PC-9 (cell line): Measurements from ENCODE around the gene NEURL1B. TPM values are rescaled to one million over a fixed set of nuclear protein-coding genes. Genes with fewer than 3 reads are reported as not detected.

Experiments
- BruUV-seq: library from RNA; stranded (reverse); fragments of 400-500 nt; replicated peaks from 2 replicates; lab custom pipeline; 2021; lab: Mats Ljungman, UMichigan
- CTCF ChIA-PET: fragments of 300-600 bp; sonication (Branson Sonifier 250); formaldehyde crosslinking; loops from one replicate; lab custom pipeline; 2022; ENCODE audit warnings: antibody characterized with exemption; lab: Charles Lee
- POLR2A ChIA-PET: fragments of 300-600 bp; sonication (Branson Sonifier 250); formaldehyde crosslinking; loops from one replicate; lab custom pipeline; 2022; ENCODE audit warnings: antibody characterized with exemption; ENCODE audit not compliant: unreplicated experiment; lab: Charles Lee
- DNase-seq, 2 experiments: peaks; one replicate each; pipeline versions ENCODE4 v3.0.0 to v3.0.0-alpha.2; 2015 to 2022; ENCODE audit warnings: mixed read lengths in 1 of 2
- H2AFZ ChIP-seq: fragments of 200-600 bp; sonication (generic); 2 replicates; pipeline ENCODE4 v1.8.1; 2017; ENCODE audit warnings: antibody characterized with exemption
- H3F3A ChIP-seq: fragments of 200-600 bp; sonication (generic); 2 replicates; pipeline ENCODE4 v1.8.1; 2017; ENCODE audit warnings: antibody characterized with exemption, mild to moderate bottlenecking, low read depth; ENCODE audit not compliant: insufficient read depth
- H3K27ac ChIP-seq: fragments of 200-600 bp; sonication (generic); 2 replicates; pipeline ENCODE4 v1.6.1; 2016; ENCODE audit warnings: mixed run types
- H3K27me3 ChIP-seq: fragments of 200-600 bp; sonication (generic); 2 replicates; pipeline ENCODE4 v1.6.1; 2016; ENCODE audit warnings: low read depth, mixed run types; ENCODE audit not compliant: insufficient read depth
- H3K36me3 ChIP-seq: fragments of 200-600 bp; sonication (generic); 2 replicates; pipeline ENCODE4 v1.6.1; 2016; ENCODE audit warnings: low read depth, mixed run types
- H3K4me1 ChIP-seq: fragments of 200-600 bp; sonication (generic); replicated peaks from 2 replicates; pipeline ENCODE4 v1.6.1; 2016; ENCODE audit warnings: mixed run types; ENCODE audit not compliant: insufficient read depth
- H3K4me2 ChIP-seq: fragments of 200-600 bp; sonication (generic); 2 replicates; pipeline ENCODE4 v1.6.1; 2017; ENCODE audit warnings: mixed run types
- H3K4me3 ChIP-seq: fragments of 200-600 bp; sonication (generic); 2 replicates; pipeline ENCODE4 v1.6.1; 2016; ENCODE audit warnings: mixed run types
- H3K79me2 ChIP-seq: fragments of 200-600 bp; sonication (generic); 2 replicates; pipeline ENCODE4 v1.6.1; 2017; ENCODE audit warnings: low read depth, mixed run types
- H3K9me2 ChIP-seq: fragments of 200-600 bp; sonication (generic); 2 replicates; pipeline ENCODE4 v1.8.1; 2017; ENCODE audit warnings: mild to moderate bottlenecking; ENCODE audit not compliant: insufficient read depth
- H3K9me3 ChIP-seq: fragments of 200-600 bp; sonication (generic); 2 replicates; pipeline ENCODE4 v1.8.1; 2016; ENCODE audit warnings: low read depth; ENCODE audit not compliant: insufficient read depth
- H4K20me1 ChIP-seq: fragments of 200-600 bp; sonication (generic); 2 replicates; pipeline ENCODE4 v1.8.1; 2017; ENCODE audit not compliant: insufficient read depth
- CTCF ChIP-seq: fragments of 200-600 bp; sonication (generic); conservative IDR thresholded peaks from 2 replicates; pipeline ENCODE4 v1.6.1; 2017; ENCODE audit warnings: mixed run types, antibody characterized with exemption, mild to moderate bottlenecking, moderate library complexity
- EZH2 ChIP-seq: fragments of 200-600 bp; sonication (generic); IDR thresholded peaks from 2 replicates; pipeline ENCODE4 v1.8.0; 2017; ENCODE audit warnings: antibody characterized with exemption, low read depth
- intact Hi-C: fragments of 100-400 bp; cut with micrococcal nuclease; formaldehyde crosslinking; loops from one replicate; pipeline ENCODE4 v1.10.0; 2022; ENCODE audit not compliant: unreplicated experiment
- total RNA-seq: library from RNA; stranded (reverse); gene quantifications from 2 replicates; pipeline ENCODE4 v1.2.3, GENCODE V29; 2021

NEURL1B gene
- total RNA-seq, 1 experiment from 2014 or later = 14.3 TPM

DNA sequence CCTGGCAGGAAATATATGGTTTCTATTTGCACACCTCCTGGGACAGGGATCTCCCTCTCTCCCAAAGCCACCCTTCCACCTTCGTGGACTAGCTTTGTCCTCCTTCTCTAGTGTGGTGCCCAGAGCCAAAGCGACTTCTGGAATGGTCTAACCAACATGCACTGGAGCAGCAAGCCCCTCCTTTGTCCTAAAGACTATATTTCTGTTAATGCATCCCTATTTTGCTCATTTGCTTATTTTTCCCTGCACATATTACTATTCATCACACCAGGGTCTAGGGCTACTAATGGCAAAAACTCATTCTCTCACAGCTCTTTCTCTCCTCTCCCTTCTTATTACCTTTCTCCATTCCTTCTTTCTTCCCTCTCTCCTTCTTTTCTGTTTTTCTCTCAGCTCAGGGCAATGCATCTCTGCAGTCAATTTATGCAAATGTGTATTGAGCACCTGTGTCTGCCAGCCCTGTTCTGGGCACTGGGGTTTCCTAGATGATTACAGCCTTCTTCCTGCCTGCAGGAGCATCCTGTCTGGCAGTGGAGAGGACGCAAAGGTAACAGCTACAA is 2.8 kb upstream of the NEURL1B start:
- Histone ChIP-seq H2AFZ (no peak overlapping the region), H3K27ac (no peak overlapping the region), H3K4me2 (no peak overlapping the region), H3K9me2 (no peaks in the 10 kb centered on the region), H3K79me2 (no peaks in the 10 kb centered on the region), H3K4me1 (peaks cover 7% of the 10 kb centered on the region; the same call in 1 of the 2 replicates), H3K36me3 (no peaks in the 10 kb centered on the region), H3F3A (peaks cover 6% of the 10 kb centered on the region; the same call in 1 of the 2 replicates), H3K4me3 (no peak overlapping the region), H3K27me3 (no peaks in the 10 kb centered on the region), H4K20me1 (no peaks in the 10 kb centered on the region), H3K9me3 (no peaks in the 10 kb centered on the region)
- ChIA-PET POLR2A (interaction anchor here (0.6 kb wide), 1 partner anchor 16 kb away, joined by 4 read pairs; no protein-coding TSS in a partner anchor), CTCF (no interaction called here)
- intact Hi-C loops = no loop called here
- no peak for TF ChIP-seq CTCF
- TF ChIP-seq EZH2 = no peak
- no peak for DNase-seq
- no TSS peak for BruUV-seq

- no peak for TF ChIP-seq CTCF
- TF ChIP-seq EZH2 = no peak
- H3K9me2 ChIP-seq = no peaks in the 10 kb centered on the region
- no peaks in the 10 kb centered on the region for H4K20me1 ChIP-seq
- intact Hi-C loops = loop anchor here (5.0 kb wide), 1 partner anchor 163 kb away; no protein-coding TSS in a partner anchor
- no peaks in the 10 kb centered on the region for H3K27me3 ChIP-seq
- H3K79me2 ChIP-seq = no peaks in the 10 kb centered on the region
- no peak overlapping the region for H3K27ac ChIP-seq
- no peak for DNase-seq
- H3K4me3 ChIP-seq = peak overlapping the region; percentile 55; the same call in 1 of the 2 replicates
- H3K36me3 ChIP-seq = no peaks in the 10 kb centered on the region
- peak overlapping the region; percentile 83 for H3K4me2 ChIP-seq
- H3F3A ChIP-seq = peaks cover 6% of the 10 kb centered on the region; the same call in 1 of the 2 replicates
- no TSS peak for BruUV-seq
- H3K4me1 ChIP-seq = peaks cover 7% of the 10 kb centered on the region; the same call in 1 of the 2 replicates
- no peaks in the 10 kb centered on the region for H3K9me3 ChIP-seq
- no peak overlapping the region; the same call in 1 of the 2 replicates for H2AFZ ChIP-seq
- CTCF ChIA-PET = no interaction called here
- POLR2A ChIA-PET = no interaction called here
These were observed 924 bp upstream of the NEURL1B start for GRCh38 chr5:172640139-172640538.

GRCh38 chr5:172641359-172642050 is 442 bp downstream of the NEURL1B start:
- Histone ChIP-seq H3K36me3 (no peaks in the 10 kb centered on the region), H3K9me2 (no peaks in the 10 kb centered on the region), H3K4me1 (peaks cover 7% of the 10 kb centered on the region; the same call in 1 of the 2 replicates), H3F3A (peaks cover 6% of the 10 kb centered on the region; the same call in 1 of the 2 replicates), H3K27ac (no peak overlapping the region), H3K9me3 (no peaks in the 10 kb centered on the region), H3K79me2 (no peaks in the 10 kb centered on the region), H3K4me3 (peak overlapping the region; percentile 55), H3K27me3 (no peaks in the 10 kb centered on the region), H4K20me1 (no peaks in the 10 kb centered on the region), H3K4me2 (peak overlapping the region; percentile 83), H2AFZ (peak overlapping the region; percentile 70)
- CTCF ChIA-PET = no interaction called here
- no TSS peak for BruUV-seq
- TF ChIP-seq EZH2 = no peak
- no peak for TF ChIP-seq CTCF
- intact Hi-C loops = loop anchor here (1.0 to 5.0 kb wide), 2 partner anchors 56 to 164 kb away; no protein-coding TSS in a partner anchor
- no peak for DNase-seq
- POLR2A ChIA-PET = no interaction called here
